ENCODE data around the gene ADGRB2. TPM values are rescaled to one million over a fixed set of nuclear protein-coding genes. Genes with fewer than 3 reads are reported as not detected.
A peak's percentile ranks its signal among the peaks of the same experiment; 100 is the strongest.

Gene ADGRB2
- total RNA-seq, 1 donor from 2014 or later = 42.4 TPM

GRCh38 chr1:31732751-31733289, 31.3 kb downstream of the ADGRB2 start:
- no peak for FAIRE-seq

GRCh38 chr1:31732343-31732742, 31.8 kb downstream of the ADGRB2 start:
- no peak for DNase-seq (ENCODE audit: low spot score in 2 of 2)

More at GRCh38 chr1:31732751-31733289, 31.3 kb downstream of the ADGRB2 start:
- no peak for DNase-seq (ENCODE audit: low spot score in 2 of 2)

GRCh38 chr1:31731049-31731565, 33.0 kb downstream of the ADGRB2 start:
- DNase-seq (ENCODE audit: low spot score in 2 of 2) (no peak), FAIRE-seq (no peak)

More at GRCh38 chr1:31732343-31732742, 31.8 kb downstream of the ADGRB2 start:
- FAIRE-seq = no peak

GRCh38 chr1:31730336-31731048, 33.6 kb downstream of the ADGRB2 start:
- FAIRE-seq (no peak), DNase-seq (ENCODE audit: low spot score in 2 of 2) (no peak)

- FAIRE-seq (no peak), DNase-seq (ENCODE audit: low spot score in 2 of 2) (no peak)
Measured at GRCh38 chr1:31727849-31728248, 36.3 kb downstream of the ADGRB2 start.

- DNase-seq (ENCODE audit: low spot score in 2 of 2) (no peak), FAIRE-seq (no peak)
Measured at GRCh38 chr1:31727195-31727594, 36.9 kb downstream of the ADGRB2 start.

- DNase-seq (ENCODE audit: low spot score in 2 of 2) (no peak), FAIRE-seq (no peak)
Measured at GRCh38 chr1:31726715-31727114, 37.4 kb downstream of the ADGRB2 start.

- DNase-seq (ENCODE audit: low spot score in 2 of 2) (no peak), FAIRE-seq (no peak)
Measured at GRCh38 chr1:31725777-31726535, 38.2 kb downstream of the ADGRB2 start.

GRCh38 chr1:31725134-31725533, 39.0 kb downstream of the ADGRB2 start:
- no peak for DNase-seq (ENCODE audit: low spot score in 2 of 2)

GRCh38 chr1:31723828-31724359, 40.2 kb downstream of the ADGRB2 start:
- FAIRE-seq (no peak), DNase-seq (ENCODE audit: low spot score in 2 of 2) (peak in 1 of 2 donors; percentile 59)

More at GRCh38 chr1:31725134-31725533, 39.0 kb downstream of the ADGRB2 start:
- FAIRE-seq = no peak

- FAIRE-seq (no peak), DNase-seq (ENCODE audit: low spot score in 2 of 2) (no peak)
Measured at GRCh38 chr1:31718327-31718897, 45.7 kb downstream of the ADGRB2 start.

GRCh38 chr1:31717341-31717740, 46.8 kb downstream of the ADGRB2 start:
- DNase-seq (ENCODE audit: low spot score in 2 of 2) = no peak
- FAIRE-seq = no peak

GRCh38 chr1:31715873-31716220, 48.3 kb downstream of the ADGRB2 start:
- FAIRE-seq (no peak), DNase-seq (ENCODE audit: low spot score in 2 of 2) (no peak)

- DNase-seq (ENCODE audit: low spot score in 2 of 2) (peak; percentile 66 to 81), FAIRE-seq (no peak)
Measured at GRCh38 chr1:31715087-31715872, 48.9 kb downstream of the ADGRB2 start.

- FAIRE-seq (no peak), DNase-seq (ENCODE audit: low spot score in 2 of 2) (peak; percentile 32 to 61)
Measured at GRCh38 chr1:31714442-31715086, 49.6 kb downstream of the ADGRB2 start.

GRCh38 chr1:31712630-31713029, 51.5 kb downstream of the ADGRB2 start:
- no peak for FAIRE-seq
- DNase-seq (ENCODE audit: low spot score in 2 of 2) = no peak

- FAIRE-seq = no peak
Measured at GRCh38 chr1:31712068-31712467, 52.1 kb downstream of the ADGRB2 start.

GRCh38 chr1:31708324-31708723, 55.8 kb downstream of the ADGRB2 start:
- DNase-seq (ENCODE audit: low spot score in 2 of 2) (no peak), FAIRE-seq (no peak)

More at GRCh38 chr1:31712068-31712467, 52.1 kb downstream of the ADGRB2 start:
- DNase-seq (ENCODE audit: low spot score in 2 of 2) = no peak

GRCh38 chr1:31707711-31708110, 56.4 kb downstream of the ADGRB2 start:
- no peak for DNase-seq (ENCODE audit: low spot score in 2 of 2)
- no peak for FAIRE-seq
